ENCODE measurements around the gene ARFGEF3. TPM values are rescaled to one million over a fixed set of nuclear protein-coding genes. Genes with fewer than 3 reads are reported as not detected.

ARFGEF3 gene
- total and polyA plus RNA-seq, 11 donors, result 0.58 to 11.9 (median 2.5) TPM

DNA sequence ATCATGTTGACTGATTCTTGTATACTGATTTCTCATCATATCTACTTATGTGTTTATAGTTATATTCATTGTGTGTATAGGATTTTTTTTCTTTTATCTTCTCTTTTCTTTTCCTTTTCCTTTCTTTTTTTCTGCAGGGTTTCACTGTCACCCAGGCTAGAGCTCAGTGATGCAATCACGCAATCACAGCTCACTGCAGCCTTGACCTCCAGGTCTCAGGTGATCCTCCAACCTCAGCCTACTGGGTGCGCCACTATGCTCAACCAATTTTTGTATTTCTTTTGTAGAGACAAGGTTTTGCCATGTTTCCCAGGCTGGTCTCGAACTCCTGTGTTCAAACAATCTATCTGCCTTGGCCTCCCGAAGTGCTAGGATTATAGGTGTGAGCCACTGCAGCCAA lies 58.2 kb downstream of the ARFGEF3 start:
- Histone ChIP-seq H3K27me3 (no peaks in the 10 kb centered on the region), H3K4me1 (no peaks in the 10 kb centered on the region), H3K36me3 (no peaks in the 10 kb centered on the region), H3K27ac (no peak overlapping the region), H3K4me3 (no peak overlapping the region), H3K9me3 (no peaks in the 10 kb centered on the region)
- no peak for TF ChIP-seq POLR2A (IDR thresholded peaks at IDR 0.05)
- TF ChIP-seq, protein P1, sequence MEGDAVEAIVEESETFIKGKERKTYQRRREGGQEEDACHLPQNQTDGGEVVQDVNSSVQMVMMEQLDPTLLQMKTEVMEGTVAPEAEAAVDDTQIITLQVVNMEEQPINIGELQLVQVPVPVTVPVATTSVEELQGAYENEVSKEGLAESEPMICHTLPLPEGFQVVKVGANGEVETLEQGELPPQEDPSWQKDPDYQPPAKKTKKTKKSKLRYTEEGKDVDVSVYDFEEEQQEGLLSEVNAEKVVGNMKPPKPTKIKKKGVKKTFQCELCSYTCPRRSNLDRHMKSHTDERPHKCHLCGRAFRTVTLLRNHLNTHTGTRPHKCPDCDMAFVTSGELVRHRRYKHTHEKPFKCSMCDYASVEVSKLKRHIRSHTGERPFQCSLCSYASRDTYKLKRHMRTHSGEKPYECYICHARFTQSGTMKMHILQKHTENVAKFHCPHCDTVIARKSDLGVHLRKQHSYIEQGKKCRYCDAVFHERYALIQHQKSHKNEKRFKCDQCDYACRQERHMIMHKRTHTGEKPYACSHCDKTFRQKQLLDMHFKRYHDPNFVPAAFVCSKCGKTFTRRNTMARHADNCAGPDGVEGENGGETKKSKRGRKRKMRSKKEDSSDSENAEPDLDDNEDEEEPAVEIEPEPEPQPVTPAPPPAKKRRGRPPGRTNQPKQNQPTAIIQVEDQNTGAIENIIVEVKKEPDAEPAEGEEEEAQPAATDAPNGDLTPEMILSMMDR (IDR thresholded peaks at IDR 0.05), result no peak
- no peak for ATAC-seq
- intact Hi-C loops (cut with DNase I), result no loop called here
- WGBS, 4 donors, result 95 to 98% (median 97%) methylated on average over 4 of the region's 4 CpGs
- DNase-seq, result no peak

DNA sequence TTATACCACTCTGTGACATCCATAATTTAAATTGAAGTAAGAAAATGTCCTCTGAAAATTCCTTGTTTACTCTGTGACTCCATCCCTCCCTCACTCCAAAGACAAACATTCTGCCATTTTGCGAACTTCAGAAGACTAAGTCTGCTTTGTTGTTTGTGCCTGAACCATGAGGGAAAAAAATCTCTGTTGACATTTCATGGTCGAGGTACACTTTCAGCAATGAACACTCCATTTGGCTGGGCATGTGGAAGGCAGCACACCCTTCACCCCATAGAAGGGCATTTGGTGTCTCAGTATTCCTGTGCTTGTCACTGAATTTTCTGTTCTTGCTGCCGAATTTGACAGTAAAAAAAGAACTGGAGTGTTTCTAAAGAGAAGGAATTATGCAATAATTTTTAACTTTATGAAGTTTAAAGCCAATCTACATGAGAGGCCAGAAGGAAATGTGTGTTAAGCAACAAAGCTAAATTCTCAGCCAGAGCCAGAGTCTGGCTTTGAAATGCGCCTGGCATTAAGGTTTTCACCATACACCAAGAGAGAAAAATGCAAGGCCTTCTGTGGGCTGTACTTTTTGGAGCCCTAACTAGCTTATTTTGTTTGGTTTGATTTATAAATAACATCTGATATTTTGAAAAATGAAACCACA lies 61.3 kb downstream of the ARFGEF3 start:
- H3K9me3 ChIP-seq, result no peaks in the 10 kb centered on the region
- H3K27ac ChIP-seq, result no peak overlapping the region
- H3K27me3 ChIP-seq, result no peaks in the 10 kb centered on the region
- H3K4me1 ChIP-seq, result no peaks in the 10 kb centered on the region
- intact Hi-C loops (cut with DNase I), result no loop called here
- ATAC-seq (no peak), DNase-seq (no peak)
- TF ChIP-seq POLR2A (IDR thresholded peaks at IDR 0.05), result no peak
- TF ChIP-seq, protein P1 (IDR thresholded peaks at IDR 0.05), result no peak
- 74 to 81% (median 78%) methylated on average over 4 of the region's 4 CpGs for WGBS, 4 donors
- no peaks in the 10 kb centered on the region for H3K36me3 ChIP-seq
- no peak overlapping the region for H3K4me3 ChIP-seq

DNA sequence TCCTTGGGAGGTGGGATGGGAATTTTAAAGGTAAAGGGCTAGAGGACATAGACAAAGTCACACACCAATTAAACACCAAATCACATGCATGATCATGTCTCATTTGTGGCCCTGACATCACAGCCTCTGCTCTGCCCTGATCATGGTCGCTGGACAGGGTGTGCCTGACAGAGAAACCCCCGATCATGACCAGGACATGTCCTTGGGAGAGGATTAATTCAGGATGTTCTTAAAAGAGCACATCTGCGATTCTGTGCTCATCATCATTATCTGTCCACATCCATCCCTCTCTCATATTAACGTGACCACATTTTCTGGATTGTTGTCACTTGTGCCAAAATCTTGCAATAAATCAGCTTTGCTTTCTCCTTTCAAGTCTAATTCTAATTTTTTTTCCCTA lies 64.2 kb downstream of the ARFGEF3 start:
- 87 to 91% (median 89%) methylated on average over 4 of the region's 4 CpGs for WGBS, 4 donors

DNA sequence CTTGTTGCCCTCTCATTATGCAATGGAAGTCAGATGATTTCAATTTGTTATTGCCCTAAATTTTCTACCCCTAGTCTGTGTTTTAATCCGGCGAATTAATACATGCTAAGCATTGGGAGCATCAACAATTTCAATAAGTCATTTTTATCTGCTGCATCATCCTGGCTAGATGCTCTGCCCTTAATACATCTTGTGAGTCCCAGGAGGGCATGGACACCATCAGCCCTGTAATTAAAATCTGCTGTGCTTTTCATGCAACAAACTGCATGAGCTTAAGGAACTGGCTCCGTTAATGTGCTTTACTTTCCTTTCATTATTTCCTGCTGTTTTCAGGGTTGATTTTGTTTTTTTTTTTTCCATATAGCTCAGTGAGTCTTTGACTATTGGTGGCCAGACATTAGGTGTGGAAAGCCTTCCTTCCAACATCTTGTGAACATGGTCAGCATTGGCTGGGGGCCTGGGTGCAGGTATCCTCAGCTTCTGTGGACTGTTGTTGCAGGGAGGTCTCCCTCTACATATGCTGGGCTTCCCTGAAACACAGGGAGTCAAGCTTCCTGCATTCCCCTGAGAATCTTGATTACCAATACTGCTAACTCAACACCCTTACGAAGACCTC lies 65.1 kb downstream of the ARFGEF3 start:
- intact Hi-C loops (cut with DNase I), result no loop called here
- DNase-seq (no peak), ATAC-seq (no peak)
- H3K4me3 ChIP-seq, result no peak overlapping the region
- no peaks in the 10 kb centered on the region for H3K9me3 ChIP-seq
- no peak overlapping the region for H3K27ac ChIP-seq
- WGBS, 4 donors, result 84 to 93% (median 91%) methylated on average over 4 of the region's 4 CpGs
- no peaks in the 10 kb centered on the region for H3K4me1 ChIP-seq
- H3K27me3 ChIP-seq, result no peaks in the 10 kb centered on the region
- TF ChIP-seq POLR2A (IDR thresholded peaks at IDR 0.05), result no peak
- TF ChIP-seq, protein P1 (IDR thresholded peaks at IDR 0.05), result no peak
- no peaks in the 10 kb centered on the region for H3K36me3 ChIP-seq

More for the DNA sequence above, 64.2 kb downstream of the ARFGEF3 start:
- no peak overlapping the region for H3K4me3 ChIP-seq
- DNase-seq, result no peak
- TF ChIP-seq, protein P1 (IDR thresholded peaks at IDR 0.05), result no peak
- no peak for TF ChIP-seq POLR2A (IDR thresholded peaks at IDR 0.05)
- no peaks in the 10 kb centered on the region for H3K36me3 ChIP-seq
- intact Hi-C loops (cut with DNase I), result no loop called here
- H3K27ac ChIP-seq, result no peak overlapping the region
- no peaks in the 10 kb centered on the region for H3K4me1 ChIP-seq
- ATAC-seq, result no peak
- no peaks in the 10 kb centered on the region for H3K9me3 ChIP-seq
- no peaks in the 10 kb centered on the region for H3K27me3 ChIP-seq

All from heart left ventricle (tissue), 16 donors.